HG02610 (cell line): ENCODE measurements around the gene MAP4K3.
"Not testable (repeated sequence)": the region's sequence is repeated elsewhere in the genome, so short reads cannot be mapped to it uniquely, and the experiment has no call there.

Source experiments
- ATAC-seq: cut with Tn5 transposase; IDR thresholded peaks from one replicate; pipeline ENCODE4 v1.9.1; 2021; ENCODE audit warnings: mild to moderate bottlenecking, moderate library complexity; ENCODE audit not compliant: unreplicated experiment

Gene MAP4K3

DNA sequence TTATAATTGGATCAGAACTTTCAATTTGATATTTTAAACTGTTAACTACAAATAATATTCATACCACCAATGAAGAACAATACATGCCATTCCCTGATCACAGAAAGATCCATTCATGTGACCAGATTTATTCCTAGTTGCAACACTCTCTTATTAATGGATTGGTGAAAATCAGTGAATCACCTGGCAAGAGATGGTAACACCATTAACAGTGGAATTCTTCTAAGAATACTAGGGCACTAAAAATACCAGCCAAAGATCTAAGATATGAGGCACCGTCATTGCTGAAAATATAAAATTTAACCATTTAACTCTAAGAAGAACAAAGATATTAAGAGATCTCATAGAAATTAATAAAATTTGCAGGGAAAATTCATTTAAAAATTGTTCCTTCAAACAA, 58.1 kb downstream of the MAP4K3 start:
- no peak for ATAC-seq

DNA sequence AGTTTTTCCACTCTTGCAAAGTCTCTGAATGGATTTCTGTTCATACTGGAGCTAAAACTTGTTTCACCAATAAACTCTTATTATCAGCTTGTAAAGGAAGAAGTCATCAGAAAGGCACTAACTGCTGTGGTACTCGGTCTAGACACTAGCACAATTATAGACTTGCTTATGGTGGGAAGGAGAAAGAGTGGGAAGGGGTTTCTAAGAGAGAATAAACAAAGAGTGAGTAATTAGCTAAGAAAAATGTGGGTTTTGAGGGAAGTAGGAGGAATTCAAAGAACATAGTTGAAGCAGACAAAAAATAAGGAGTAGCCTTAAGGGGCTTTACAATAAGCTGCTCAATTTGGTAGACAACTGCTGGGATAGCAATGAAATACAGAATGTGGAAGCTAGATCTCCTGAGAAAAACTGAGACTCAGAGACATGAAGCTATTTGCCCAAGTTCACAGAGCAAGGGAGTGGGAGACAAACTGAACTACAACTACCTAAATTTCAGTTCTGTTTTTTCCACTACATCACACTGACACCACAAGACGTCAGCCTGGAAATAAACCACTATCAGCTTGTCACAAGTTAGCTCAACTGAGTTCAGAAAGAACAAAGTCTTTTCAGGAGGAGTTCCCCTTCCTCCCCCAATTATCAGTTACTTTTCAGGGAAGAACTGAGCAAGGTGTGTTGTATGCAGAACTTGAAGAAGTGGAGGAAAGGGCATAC, 59.7 kb downstream of the MAP4K3 start:
- peak; percentile 94 for ATAC-seq

DNA sequence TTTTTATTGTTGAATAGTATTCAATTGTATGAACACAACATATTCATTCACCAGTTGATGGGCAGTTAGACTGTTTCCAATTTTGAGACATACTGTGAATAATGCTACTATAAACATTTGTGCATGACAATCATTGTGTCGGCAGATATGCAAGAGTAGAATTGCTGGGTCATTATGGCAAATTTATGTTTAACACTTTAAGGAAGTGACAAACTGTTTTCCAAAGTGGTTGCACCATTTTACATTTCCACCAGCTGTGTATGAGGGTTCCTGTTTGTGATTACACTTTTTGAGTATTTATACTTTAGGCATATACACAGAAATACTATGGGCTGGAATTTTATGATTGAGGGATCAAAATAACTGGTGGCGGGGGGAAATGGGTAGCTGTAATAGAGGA, 61.2 kb downstream of the MAP4K3 start:
- ATAC-seq: no peak

GRCh38 chr2:39373181-39373802, 63.8 kb downstream of the MAP4K3 start:
- ATAC-seq: no peak

DNA sequence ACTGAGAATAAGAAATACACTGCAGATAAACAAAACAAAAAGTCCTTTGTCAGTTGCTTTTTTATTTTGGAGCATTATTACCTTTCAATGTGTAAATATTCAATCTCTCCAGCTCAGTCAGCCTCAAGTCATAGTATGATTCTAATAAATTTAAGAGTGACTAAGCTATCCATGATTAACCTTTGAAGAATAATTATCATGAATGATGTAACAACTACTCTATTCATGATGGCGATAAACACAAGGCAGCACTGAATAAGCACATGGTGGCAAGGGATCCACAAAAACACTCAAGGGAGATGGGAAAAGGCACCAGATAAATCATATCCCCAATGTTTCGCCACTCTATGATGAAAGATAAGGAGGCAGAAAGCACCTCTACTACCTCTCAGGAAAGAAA, 67.0 kb downstream of the MAP4K3 start:
- ATAC-seq: no peak

DNA sequence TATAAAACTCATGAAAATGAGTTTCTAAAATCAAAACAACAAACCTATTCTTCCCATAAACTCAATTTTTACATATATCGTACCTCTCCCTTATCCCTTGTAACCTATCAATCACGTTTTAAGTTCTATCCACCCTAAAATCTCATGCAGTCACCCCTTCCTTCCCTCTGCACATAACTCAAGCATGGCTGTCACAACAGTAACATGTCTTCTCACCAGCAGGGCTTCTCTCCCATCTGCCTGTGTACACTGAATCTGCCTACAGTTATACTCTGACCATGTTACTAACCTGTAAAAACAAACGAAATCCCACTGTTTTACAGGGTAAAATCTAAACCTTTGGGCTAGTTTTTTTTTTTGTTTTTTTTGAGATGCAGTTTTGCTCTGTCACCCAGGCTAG, 68.2 kb downstream of the MAP4K3 start:
- ATAC-seq: no peak

DNA sequence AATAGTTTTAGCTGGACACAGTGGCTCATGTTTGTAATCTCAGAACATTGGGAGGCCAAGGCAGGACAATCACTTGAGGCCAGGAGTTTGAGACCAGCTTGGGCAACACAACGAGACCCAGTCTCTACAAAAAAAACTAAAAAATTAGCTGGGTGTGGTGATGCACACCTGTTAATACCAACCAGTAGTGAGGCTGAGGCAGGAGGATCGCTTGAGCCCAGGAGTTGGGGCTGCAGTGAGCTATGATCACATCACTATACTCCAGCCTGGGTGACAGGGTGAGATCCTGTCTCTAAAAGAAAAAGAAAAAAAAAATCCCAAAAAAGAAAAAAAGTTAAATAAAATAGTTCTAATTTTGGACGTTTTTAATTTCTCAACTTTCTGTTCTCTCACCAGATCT, 68.7 kb downstream of the MAP4K3 start:
- ATAC-seq: no peak

DNA sequence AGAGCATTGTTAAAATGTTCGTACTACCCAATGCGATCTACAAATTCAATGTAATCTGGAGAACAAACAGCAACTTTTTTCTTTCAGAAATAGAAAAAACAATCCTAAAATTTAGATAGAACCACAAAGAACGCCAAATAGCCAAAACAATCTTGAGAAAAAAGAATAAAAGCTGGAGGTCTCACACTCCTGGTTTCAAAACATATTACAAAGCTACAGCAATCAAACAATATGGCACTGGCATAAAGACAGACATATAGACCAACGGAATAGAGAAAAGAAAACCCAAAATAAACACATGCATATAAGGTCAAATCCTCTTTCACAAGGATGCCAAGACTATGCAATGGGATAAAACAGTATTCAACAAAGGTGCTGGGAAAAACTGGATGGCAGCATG, 74.5 kb downstream of the MAP4K3 start:
- ATAC-seq: no peak

DNA sequence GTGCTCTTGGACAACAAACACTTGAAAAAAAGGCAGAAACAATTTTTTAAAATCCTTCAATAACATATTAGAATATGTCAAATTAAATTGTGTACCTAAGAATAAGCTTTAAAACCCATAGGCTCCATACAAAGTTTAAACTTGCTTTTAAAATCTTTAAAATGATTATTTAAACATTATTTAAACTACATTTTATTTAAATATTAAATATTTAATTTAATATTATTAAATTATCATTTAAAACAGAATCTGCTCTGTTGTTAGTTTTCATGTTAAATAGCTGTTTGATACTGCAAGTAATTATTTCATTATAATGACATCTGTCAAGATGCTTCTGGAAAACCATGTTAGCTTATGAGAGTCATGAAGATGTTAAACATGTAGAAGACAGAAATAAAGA, 75.6 kb downstream of the MAP4K3 start:
- no peak for ATAC-seq

DNA sequence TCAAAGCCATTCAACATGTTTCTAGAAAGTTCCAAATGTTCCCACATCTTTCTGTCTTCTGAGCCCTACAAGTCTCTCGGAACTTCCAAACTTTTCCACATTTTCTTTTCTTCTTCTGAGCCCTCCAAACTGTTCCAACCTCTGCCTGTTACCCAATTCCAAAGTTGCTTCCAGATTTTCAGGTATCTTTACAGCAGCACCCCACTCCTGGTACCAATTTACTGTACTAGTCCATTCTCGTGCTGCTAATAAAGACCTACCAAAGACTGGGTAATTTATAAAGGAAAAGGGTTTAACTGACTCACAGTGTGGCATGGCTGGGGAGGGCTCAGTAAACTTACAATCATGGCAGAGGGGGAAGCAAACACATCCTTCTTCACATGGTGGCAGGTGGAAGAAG, 76.7 kb downstream of the MAP4K3 start:
- not testable (repeated sequence) for ATAC-seq

DNA sequence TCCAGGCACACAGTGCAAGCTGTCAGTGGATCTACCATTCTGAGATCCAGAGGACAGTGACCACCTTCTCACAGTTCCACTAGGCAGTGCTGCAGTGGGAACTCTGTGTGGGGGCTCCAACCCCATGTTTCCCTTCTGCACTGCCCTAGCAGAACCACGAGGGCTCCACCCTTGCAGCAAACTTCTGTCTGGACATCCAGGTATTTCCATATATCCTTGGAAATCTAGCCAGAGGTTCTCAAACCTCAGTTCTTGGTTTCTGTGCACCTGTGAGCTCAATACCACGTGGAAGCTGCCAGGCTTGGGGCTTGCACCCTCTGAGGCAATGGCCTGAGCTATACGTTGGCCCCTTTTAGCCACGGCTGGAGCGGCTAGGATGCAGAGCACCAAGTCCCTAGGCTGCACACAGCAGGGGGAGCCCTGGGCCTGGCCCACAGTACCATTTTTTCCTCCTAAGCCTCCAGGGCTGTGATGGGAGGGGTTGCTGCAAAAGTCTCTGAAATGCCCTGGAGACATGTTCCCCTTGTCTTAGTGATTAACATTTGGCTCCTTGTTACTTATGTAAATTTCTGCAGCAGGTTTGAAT, 77.5 kb downstream of the MAP4K3 start:
- ATAC-seq: no peak

DNA sequence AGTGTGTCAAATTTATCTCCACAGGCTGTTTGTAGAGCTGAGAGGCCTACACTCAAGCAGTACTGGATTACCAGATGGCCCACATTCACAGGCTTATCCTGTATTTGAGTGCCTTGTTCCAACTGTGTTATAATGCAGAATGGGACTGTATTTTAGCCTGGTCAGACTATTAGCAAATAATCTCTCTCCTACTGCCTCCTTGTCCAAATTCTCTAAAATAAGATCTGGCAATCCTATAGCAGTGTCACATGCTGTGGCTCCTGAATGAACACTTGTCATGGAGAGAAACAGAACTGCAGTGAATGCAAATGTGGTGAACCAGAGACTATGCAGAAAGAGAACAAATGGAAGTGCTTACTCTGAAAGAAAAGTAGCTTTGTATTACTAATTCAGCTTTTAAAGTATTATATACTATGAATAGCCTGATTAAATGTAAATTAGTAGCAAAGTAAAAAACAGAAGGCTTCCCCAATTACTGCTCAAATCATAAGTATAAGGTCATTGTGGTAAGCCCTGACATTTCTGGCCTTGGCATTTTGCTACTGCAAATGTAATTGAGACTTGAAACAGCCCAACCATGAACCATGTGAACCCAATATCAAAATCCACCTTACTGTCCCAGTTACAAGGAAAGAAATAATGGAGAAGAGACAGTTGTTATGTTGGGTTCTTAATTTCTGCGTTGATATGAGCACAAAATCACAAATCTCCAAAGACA, 80.0 kb downstream of the MAP4K3 start:
- no peak for ATAC-seq

DNA sequence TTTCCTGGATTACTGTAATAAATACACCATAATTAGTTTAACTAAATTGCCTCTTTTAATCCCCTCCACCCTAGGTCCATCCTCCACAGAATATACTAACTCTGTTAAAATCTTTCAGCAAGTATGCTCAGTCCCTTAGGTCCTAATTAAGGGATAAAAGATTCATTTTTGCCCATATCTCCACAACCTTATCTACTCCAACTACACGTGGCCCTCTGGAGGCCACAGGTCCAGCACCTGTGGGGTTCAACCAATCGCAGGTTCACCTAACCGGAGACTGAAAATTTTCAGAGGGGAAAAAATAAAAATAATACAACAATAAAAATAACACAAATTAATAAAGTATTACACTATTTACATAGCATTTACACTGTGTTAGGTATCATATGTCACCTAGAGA, 86.4 kb downstream of the MAP4K3 start:
- no peak for ATAC-seq

DNA sequence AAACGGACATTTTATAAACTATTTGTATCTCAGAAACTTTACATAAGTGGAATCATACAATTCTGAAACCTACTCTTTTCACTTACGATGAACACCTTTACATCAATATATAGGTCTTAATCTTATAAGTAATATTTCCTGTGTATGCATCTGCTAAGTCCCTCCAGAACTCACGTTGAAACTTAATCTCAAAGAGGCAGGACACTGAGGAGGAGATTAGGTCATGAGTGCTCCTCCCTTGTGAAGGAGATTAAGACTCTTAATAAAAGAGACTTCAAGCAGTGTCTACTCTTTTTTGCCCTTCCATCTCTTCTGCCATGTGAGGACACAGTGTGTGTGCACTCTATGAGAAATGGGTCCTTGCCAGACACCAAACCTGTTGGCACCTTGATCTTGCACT, 98.6 kb downstream of the MAP4K3 start:
- no peak for ATAC-seq

DNA sequence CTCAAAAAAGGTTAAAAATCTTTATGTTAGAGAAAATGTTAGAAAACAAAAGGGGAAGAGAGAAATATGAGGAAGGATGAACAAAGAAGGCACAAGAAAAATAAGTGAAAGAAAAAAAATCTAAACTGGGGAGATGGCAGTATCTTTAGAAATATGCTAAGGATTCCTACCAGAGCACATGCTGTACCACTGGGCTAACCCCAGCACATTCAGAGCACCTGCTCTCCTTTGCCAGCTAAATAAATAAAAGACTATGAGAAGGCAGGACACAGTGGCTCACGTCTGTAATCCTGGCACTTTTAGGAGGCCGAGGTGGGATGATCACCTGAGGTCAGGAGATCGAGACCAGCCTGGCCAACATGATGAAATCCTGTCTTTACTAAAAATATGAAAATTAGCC, 101.2 kb downstream of the MAP4K3 start:
- ATAC-seq: no peak

- no peak for ATAC-seq
Measured at GRCh38 chr2:39334978-39335377, 102.1 kb downstream of the MAP4K3 start.

DNA sequence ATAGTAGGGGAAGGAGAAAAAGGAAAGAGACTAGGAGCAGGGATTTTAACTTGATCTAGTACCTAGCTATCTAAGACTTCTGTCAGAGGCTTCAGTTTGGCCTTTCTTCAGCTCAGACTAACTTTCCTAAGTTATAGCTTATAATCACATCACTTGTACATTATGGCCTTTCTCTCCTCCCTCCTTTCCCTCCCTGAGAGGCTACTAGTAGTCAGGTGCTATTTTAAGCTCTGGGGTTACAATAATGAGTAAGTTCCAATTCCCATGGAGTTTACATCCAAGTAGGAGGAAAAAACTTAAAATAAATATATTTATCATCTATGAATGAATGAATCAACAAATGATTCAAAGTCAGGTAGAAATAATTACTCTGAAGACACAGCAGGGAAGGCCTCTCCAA, 102.6 kb downstream of the MAP4K3 start:
- no peak for ATAC-seq

DNA sequence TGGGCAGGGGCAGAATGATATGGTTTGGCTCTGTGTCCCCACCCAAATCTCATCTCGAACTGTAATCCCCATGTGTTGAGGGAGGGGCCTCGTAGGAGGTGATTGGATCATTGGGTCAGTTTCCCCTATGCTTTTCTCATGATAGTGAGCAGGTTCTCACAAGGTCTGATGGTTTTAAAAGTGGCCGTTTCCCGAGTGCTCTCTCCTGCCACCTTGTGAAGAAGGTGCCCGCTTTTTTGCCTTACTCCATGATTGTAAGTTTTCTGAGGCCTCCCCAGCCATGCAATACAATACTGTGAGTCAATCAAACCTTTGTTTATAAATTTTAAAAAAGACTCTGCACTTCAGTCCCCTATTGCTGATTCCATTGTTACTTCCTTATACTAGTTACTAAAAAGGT, 110.4 kb downstream of the MAP4K3 start:
- no peak for ATAC-seq

DNA sequence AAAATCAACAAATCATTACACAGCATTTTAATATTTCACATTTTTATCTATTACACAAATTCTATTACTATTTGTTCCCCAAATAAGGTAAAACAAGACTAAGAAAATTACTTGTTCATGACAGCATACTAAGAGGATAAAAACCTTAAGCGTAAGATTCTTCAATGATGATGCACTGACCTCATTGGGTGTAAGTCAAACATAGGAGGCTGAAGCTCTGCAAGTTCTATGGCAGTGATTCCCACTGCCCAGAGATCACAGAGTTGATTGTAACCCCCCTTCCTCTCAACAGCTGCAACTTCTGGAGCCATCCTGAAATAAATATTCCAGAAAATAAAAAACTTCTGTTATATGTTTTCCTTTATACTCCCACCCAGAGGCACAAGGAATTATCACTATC, 111.1 kb downstream of the MAP4K3 start:
- no peak for ATAC-seq

- not testable (repeated sequence) for ATAC-seq
Measured at GRCh38 chr2:39321056-39322035, 115.7 kb downstream of the MAP4K3 start.

DNA sequence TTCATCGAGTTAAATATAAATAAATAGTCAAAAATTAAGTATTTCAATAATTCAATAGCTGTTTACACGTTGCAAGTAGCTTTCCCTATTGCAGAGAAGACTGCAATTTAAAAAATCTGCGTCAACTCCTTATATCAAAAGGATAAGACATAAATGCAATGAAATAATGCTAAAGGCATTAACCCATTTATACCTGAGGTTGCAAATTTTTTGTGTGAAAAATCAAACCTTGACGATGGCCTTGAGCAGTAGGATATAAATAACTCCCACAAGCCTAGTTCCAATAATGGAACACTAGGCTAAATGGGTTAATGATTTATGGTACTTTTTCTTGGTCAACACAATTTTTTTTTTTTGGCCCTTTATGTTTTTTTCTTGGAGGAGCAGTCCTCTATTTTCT, 116.9 kb downstream of the MAP4K3 start:
- ATAC-seq: no peak
